ENCODE results near the gene C5orf63. TPM values are rescaled to one million over a fixed set of nuclear protein-coding genes. Genes with fewer than 3 reads are reported as not detected.
"Not testable (repeated sequence)": the region's sequence is repeated elsewhere in the genome, so short reads cannot be mapped to it uniquely, and the experiment has no call there.

C5orf63 gene
- total and polyA plus RNA-seq, 9 of the 15 experiments (the other 6 are each of a cell fraction or from before 2014, with no cell fraction given), result 1.8 to 24.6 (median 6.2) TPM

GRCh38 chr5:127005282-127005681, 68.0 kb downstream of the C5orf63 start:
- TF ChIP-seq RAD51 (IDR thresholded peaks at IDR 0.05; ENCODE audit: borderline replicate concordance, low read depth), result peak; percentile 37; the same call in 1 of the 2 replicates
- peak; percentile 80 for TF ChIP-seq TFE3 (CRISPR knock-in tag; IDR thresholded peaks at IDR 0.05)
- TF ChIP-seq USF2 (CRISPR knock-in tag; IDR thresholded peaks at IDR 0.05), result peak; percentile 43; the same call in 1 of the 2 replicates
- peaks cover 0 to 21% of the 10 kb centered on the region in 2 experiments; a peak in 3 of 5 replicates for H3K4me1 ChIP-seq (replicated peaks in 1 of 2; ENCODE audit: control insufficient read depth in 2 of 2, insufficient read depth in 2 of 2, low read length in 2 of 2)
- ATAC-seq; H3K36me3 ChIP-seq (ENCODE audit: control insufficient read depth, insufficient read depth, low read length); CTCF ChIA-PET (ENCODE audit: low intra/inter-chr PET ratio); H3K27ac ChIP-seq (ENCODE audit: extremely low read depth, low read depth, low read length); BruUV-seq (replicated peaks); DNase-seq (ENCODE audit: extremely low read depth in 1 of 4, low spot score in 3 of 4); H3K27me3 ChIP-seq (ENCODE audit: control insufficient read depth in 2 of 2, insufficient read depth in 2 of 2, low read length in 2 of 2); H3K4me2 ChIP-seq (ENCODE audit: insufficient read depth, low read length); H4K20me1 ChIP-seq (replicated peaks; ENCODE audit: control insufficient read depth, insufficient read depth, low read length); FAIRE-seq; H3K9ac ChIP-seq (ENCODE audit: insufficient read depth in 1 of 2, low read depth in 2 of 2, low read length in 2 of 2); H2AFZ ChIP-seq (ENCODE audit: low read depth, low read length); intact Hi-C loops (cut with micrococcal nuclease); in situ Hi-C loops (cut with MboI); H3K9me1 ChIP-seq (ENCODE audit: control insufficient read depth, insufficient read depth, low read length); H3K9me3 ChIP-seq (replicated peaks; ENCODE audit: control insufficient read depth, insufficient read depth, low read depth, low read length); H3K4me3 ChIP-seq: not testable (repeated sequence)
- peaks cover 83% of the 10 kb centered on the region for H3K79me2 ChIP-seq (ENCODE audit: control insufficient read depth, insufficient read depth, low read length)
- POLR2A ChIA-PET, result interaction anchor here (1.1 to 1.2 kb wide), 2 partner anchors 11 to 20 kb away, joined by 4 to 5 read pairs; no protein-coding TSS in a partner anchor
- WGBS (ENCODE audit: insufficient coverage, low coverage, missing lambda C conversion rate), result 51% methylated on average over 3 of the region's 3 CpGs
